ENCODE data around the gene P2RY11. TPM values are rescaled to one million over a fixed set of nuclear protein-coding genes. Genes with fewer than 3 reads are reported as not detected.
A peak's percentile ranks its signal among the peaks of the same experiment; 100 is the strongest.

The P2RY11 gene
- total RNA-seq, 2 donors from 2014 or later = 2.9 to 3.6 TPM

DNA sequence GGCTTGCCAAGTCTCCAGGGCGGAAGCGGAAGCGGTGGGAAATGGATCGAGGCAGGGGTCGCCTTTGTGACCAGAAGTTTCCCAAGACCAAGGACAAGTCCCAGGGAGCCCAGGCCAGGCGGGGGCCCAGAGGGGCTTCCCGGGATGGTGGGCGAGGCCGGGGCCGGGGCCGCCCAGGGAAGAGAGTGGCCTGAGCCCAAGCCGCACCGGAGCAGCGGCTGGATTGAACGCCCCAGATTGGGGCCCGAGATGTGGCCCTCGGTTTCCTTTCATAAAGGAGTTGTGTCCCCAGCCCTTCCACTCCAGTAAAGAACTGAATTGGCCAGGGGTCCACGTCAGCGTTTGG is 548 bp upstream of the P2RY11 start:
- Histone ChIP-seq H3K36me3 (replicated peaks in 1 of 2; ENCODE audit: insufficient read depth in 1 of 2, low read depth in 2 of 2) (peaks cover 24 to 42% of the 10 kb centered on the region in 2 donors), H3K27me3 (no peaks in the 10 kb centered on the region), H3K27ac (no peak overlapping the region), H3K4me1 (peaks cover 32% of the 10 kb centered on the region), H3K4me3 (no peak overlapping the region), H3K9me3 (no peaks in the 10 kb centered on the region)
- no peak for DNase-seq
- TF ChIP-seq, protein P1, sequence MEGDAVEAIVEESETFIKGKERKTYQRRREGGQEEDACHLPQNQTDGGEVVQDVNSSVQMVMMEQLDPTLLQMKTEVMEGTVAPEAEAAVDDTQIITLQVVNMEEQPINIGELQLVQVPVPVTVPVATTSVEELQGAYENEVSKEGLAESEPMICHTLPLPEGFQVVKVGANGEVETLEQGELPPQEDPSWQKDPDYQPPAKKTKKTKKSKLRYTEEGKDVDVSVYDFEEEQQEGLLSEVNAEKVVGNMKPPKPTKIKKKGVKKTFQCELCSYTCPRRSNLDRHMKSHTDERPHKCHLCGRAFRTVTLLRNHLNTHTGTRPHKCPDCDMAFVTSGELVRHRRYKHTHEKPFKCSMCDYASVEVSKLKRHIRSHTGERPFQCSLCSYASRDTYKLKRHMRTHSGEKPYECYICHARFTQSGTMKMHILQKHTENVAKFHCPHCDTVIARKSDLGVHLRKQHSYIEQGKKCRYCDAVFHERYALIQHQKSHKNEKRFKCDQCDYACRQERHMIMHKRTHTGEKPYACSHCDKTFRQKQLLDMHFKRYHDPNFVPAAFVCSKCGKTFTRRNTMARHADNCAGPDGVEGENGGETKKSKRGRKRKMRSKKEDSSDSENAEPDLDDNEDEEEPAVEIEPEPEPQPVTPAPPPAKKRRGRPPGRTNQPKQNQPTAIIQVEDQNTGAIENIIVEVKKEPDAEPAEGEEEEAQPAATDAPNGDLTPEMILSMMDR (IDR thresholded peaks at IDR 0.05) = no peak
- TF ChIP-seq POLR2A (IDR thresholded peaks at IDR 0.05) = no peak
- intact Hi-C loops (cut with DNase I) = loop anchor here (5.0 kb wide), 1 partner anchor 184 kb away; no protein-coding TSS in a partner anchor
- WGBS, 2 donors = 80 to 92% methylated on average over 4 to 15 of the region's 19 CpGs
- no peak for ATAC-seq

DNA sequence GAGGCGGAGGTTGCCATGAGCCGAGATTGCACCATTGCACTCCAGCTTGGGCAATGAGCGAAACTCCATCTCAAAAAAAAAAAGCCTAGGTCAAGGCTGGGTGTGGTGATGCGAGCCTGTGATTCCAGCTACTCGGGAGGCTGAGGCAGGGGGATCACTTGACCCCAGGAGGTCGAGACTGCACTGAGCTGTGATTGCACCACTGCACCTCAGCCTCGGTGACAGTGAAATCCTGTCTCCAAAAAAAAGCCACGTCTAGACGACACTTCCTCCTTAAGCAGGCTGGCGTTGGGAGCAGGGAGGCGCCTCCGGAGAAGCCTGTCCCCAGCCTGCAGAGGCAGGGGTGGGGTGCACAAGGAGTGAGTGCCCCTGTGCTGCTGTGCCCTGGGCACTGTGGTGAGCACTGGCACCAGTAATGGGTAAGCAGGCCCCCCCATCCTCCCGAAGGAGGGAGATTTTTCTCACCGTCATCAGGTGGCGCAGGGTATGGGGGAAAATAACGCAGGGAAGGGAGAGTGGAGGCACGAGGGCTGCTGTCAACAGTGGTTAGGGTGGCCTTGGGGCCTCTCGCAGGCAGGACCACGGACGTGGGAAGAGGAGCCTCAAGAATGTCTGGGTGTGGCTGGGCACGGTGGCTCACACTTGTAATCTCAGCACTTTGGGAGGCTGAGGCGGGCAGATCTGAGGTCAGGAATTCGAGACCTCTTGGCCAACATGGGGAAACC is 706 bp downstream of the P2RY11 start:
- H3K4me1 ChIP-seq = peaks cover 21% of the 10 kb centered on the region
- H3K4me3 ChIP-seq = no peak overlapping the region
- DNase-seq = no peak
- H3K36me3 ChIP-seq (replicated peaks in 1 of 2; ENCODE audit: insufficient read depth in 1 of 2, low read depth in 2 of 2) = peaks cover 30 to 50% of the 10 kb centered on the region in 2 donors
- peak overlapping the region in 2 of 4 donors; percentile 27 to 52 for H3K27ac ChIP-seq
- ATAC-seq = no peak
- intact Hi-C loops (cut with DNase I) = loop anchor here (5.0 kb wide), 1 partner anchor 185 kb away; no protein-coding TSS in a partner anchor
- no peaks in the 10 kb centered on the region for H3K9me3 ChIP-seq
- TF ChIP-seq, protein P1 (IDR thresholded peaks at IDR 0.05) = no peak
- TF ChIP-seq POLR2A (IDR thresholded peaks at IDR 0.05) = peak; percentile 4 to 10 (median 9)
- no peaks in the 10 kb centered on the region for H3K27me3 ChIP-seq
- WGBS, 2 donors = 42 to 44% methylated on average over 23 of the region's 23 CpGs

DNA sequence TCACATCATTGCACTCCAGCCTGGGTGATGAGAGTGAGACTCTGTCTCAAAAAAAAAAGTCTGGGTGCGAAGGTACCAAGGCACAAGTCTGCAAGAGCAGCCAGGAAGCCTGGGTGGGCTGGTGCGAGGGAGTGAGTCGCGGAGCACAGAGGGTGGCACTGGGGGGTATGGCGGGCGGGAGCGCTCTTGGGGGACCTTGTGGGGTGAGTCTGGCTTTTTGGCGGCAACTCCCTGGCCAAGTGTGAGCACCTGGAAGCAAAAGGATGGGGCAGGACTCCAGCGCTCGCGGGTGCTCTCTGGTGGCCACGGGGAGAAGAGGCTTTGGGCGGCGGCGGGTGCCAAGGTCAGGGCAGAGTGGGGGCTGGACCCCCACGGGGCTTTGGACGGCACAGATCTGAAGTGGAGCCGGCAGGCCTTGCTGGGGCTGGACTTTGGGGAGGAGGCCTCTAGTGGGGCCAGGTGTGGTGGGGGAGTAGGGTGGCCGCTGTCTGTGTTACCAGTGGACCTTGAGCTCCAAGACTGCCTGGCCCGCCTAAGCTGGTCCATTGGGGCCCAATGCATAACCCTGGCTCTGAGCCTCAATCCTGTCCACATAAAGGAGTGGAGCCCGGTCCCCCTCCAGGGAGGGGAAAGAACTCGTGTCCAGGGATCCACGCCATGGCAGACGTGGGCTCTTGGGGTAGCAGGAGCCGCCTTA is 1.6 kb downstream of the P2RY11 start:
- WGBS, 2 donors = 18 to 28% methylated on average over 7 to 25 of the region's 25 CpGs
- Histone ChIP-seq H3K4me1 (peaks cover 15% of the 10 kb centered on the region), H3K36me3 (replicated peaks in 1 of 2; ENCODE audit: insufficient read depth in 1 of 2, low read depth in 2 of 2) (peaks cover 30 to 48% of the 10 kb centered on the region in 2 donors), H3K9me3 (no peaks in the 10 kb centered on the region), H3K4me3 (no peak overlapping the region), H3K27me3 (no peaks in the 10 kb centered on the region), H3K27ac (peak overlapping the region in 3 of 4 donors; percentile 27 to 57 (median 52))
- intact Hi-C loops (cut with DNase I) = loop anchor here (5.0 kb wide), 1 partner anchor 186 kb away; no protein-coding TSS in a partner anchor
- peak; percentile 56 to 71 (median 66) for DNase-seq
- peak; percentile 66 for ATAC-seq
- TF ChIP-seq, protein P1 (IDR thresholded peaks at IDR 0.05) = peak; percentile 54 to 79 (median 64)
- no peak for TF ChIP-seq POLR2A (IDR thresholded peaks at IDR 0.05)

DNA sequence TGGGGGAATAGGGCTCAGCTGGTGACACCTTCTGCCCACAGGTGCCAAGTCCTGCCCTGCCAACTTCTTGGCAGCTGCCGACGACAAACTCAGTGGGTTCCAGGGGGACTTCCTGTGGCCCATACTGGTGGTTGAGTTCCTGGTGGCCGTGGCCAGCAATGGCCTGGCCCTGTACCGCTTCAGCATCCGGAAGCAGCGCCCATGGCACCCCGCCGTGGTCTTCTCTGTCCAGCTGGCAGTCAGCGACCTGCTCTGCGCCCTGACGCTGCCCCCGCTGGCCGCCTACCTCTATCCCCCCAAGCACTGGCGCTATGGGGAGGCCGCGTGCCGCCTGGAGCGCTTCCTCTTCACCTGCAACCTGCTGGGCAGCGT is 2.1 kb downstream of the P2RY11 start:
- no peaks in the 10 kb centered on the region for H3K9me3 ChIP-seq
- intact Hi-C loops (cut with DNase I) = loop anchor here (5.0 kb wide), 1 partner anchor 186 kb away; no protein-coding TSS in a partner anchor
- H3K4me3 ChIP-seq = no peak overlapping the region
- WGBS, 2 donors = 60 to 71% methylated on average over 8 to 18 of the region's 19 CpGs
- H3K36me3 ChIP-seq (replicated peaks in 1 of 2; ENCODE audit: insufficient read depth in 1 of 2, low read depth in 2 of 2) = peaks cover 24 to 44% of the 10 kb centered on the region in 2 donors
- DNase-seq (peak in 2 of 4 donors; percentile 29 to 42), ATAC-seq (peak; percentile 4)
- TF ChIP-seq POLR2A (IDR thresholded peaks at IDR 0.05) = no peak
- TF ChIP-seq, protein P1 (IDR thresholded peaks at IDR 0.05) = no peak
- peak overlapping the region in 3 of 4 donors; percentile 27 to 57 (median 52) for H3K27ac ChIP-seq
- H3K4me1 ChIP-seq = peaks cover 20% of the 10 kb centered on the region
- H3K27me3 ChIP-seq = no peaks in the 10 kb centered on the region

Data from body of pancreas (tissue), 4 donors.